ENCODE results near the gene PRPF31.

GRCh38 chr19:54104998-54105715, 10.4 kb upstream of the PRPF31 start:
- TF ChIP-seq, protein P1, sequence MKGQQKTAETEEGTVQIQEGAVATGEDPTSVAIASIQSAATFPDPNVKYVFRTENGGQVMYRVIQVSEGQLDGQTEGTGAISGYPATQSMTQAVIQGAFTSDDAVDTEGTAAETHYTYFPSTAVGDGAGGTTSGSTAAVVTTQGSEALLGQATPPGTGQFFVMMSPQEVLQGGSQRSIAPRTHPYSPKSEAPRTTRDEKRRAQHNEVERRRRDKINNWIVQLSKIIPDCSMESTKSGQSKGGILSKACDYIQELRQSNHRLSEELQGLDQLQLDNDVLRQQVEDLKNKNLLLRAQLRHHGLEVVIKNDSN (IDR thresholded peaks at IDR 0.05; ENCODE audit: borderline replicate concordance, low read depth) = no peak
- TF ChIP-seq CTCF (IDR thresholded peaks at IDR 0.05) (no peak), JUND (IDR thresholded peaks at IDR 0.05) (no peak), MAX (IDR thresholded peaks at IDR 0.05; ENCODE audit: low read depth) (no peak), RAD21 (IDR thresholded peaks at IDR 0.05; ENCODE audit: low read length) (no peak), NRF1 (IDR thresholded peaks at IDR 0.05; ENCODE audit: low read depth, low read length) (no peak), EP300 (IDR thresholded peaks at IDR 0.05; ENCODE audit: borderline replicate concordance in 1 of 2, low read depth in 1 of 2, low read length in 1 of 2) (no peak), FOXJ3 (CRISPR knock-in tag; IDR thresholded peaks at IDR 0.05) (no peak), RCOR1 (IDR thresholded peaks at IDR 0.05; ENCODE audit: low read length) (no peak), YY1 (IDR thresholded peaks at IDR 0.05; ENCODE audit: low read depth) (no peak), CHD2 (IDR thresholded peaks at IDR 0.05; ENCODE audit: low read length, partially characterized antibody) (no peak), GABPA (IDR thresholded peaks at IDR 0.05; ENCODE audit: low read depth) (no peak)
- TF ChIP-seq, protein P2, sequence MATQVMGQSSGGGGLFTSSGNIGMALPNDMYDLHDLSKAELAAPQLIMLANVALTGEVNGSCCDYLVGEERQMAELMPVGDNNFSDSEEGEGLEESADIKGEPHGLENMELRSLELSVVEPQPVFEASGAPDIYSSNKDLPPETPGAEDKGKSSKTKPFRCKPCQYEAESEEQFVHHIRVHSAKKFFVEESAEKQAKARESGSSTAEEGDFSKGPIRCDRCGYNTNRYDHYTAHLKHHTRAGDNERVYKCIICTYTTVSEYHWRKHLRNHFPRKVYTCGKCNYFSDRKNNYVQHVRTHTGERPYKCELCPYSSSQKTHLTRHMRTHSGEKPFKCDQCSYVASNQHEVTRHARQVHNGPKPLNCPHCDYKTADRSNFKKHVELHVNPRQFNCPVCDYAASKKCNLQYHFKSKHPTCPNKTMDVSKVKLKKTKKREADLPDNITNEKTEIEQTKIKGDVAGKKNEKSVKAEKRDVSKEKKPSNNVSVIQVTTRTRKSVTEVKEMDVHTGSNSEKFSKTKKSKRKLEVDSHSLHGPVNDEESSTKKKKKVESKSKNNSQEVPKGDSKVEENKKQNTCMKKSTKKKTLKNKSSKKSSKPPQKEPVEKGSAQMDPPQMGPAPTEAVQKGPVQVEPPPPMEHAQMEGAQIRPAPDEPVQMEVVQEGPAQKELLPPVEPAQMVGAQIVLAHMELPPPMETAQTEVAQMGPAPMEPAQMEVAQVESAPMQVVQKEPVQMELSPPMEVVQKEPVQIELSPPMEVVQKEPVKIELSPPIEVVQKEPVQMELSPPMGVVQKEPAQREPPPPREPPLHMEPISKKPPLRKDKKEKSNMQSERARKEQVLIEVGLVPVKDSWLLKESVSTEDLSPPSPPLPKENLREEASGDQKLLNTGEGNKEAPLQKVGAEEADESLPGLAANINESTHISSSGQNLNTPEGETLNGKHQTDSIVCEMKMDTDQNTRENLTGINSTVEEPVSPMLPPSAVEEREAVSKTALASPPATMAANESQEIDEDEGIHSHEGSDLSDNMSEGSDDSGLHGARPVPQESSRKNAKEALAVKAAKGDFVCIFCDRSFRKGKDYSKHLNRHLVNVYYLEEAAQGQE (IDR thresholded peaks at IDR 0.05; ENCODE audit: low read depth, low read length) = no peak
- TF ChIP-seq, protein P3, sequence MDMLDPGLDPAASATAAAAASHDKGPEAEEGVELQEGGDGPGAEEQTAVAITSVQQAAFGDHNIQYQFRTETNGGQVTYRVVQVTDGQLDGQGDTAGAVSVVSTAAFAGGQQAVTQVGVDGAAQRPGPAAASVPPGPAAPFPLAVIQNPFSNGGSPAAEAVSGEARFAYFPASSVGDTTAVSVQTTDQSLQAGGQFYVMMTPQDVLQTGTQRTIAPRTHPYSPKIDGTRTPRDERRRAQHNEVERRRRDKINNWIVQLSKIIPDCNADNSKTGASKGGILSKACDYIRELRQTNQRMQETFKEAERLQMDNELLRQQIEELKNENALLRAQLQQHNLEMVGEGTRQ (IDR thresholded peaks at IDR 0.05; ENCODE audit: borderline replicate concordance, low read depth, low read length) = no peak
